Cortex of kidney (tissue), 1 donor: ENCODE data around the gene EPHA7.

ENCODE experiments used
- DNase-seq: peaks from one replicate; lab custom pipeline; 2025; lab: John Stamatoyannopoulos, UW

EPHA7 gene

DNA sequence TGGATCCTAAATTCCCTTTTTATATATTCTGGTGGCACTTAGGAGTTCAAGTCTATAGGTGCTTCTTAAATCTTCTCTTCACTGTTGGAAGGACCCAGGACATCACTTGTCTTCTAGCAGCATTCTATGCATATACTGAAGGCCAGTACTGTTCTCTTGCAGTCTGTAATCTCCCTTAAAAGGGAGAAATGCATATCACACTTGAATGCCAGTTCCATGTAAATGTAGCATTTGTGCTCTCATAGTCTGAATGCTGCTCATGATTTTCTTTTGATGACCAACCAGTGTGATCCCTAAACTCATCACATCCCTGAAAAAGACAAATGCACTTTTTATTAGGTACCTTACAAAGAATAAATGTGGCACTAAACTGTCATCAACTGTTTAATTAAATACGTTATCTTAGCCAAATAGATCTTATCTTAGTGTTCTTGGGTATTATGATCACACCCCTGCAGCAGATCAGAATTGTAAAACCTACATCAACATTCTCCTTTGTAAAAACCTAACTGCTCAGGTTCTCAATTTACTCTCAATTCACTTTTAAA is 176.1 kb downstream of the EPHA7 start:
- DNase-seq = no peak

DNA sequence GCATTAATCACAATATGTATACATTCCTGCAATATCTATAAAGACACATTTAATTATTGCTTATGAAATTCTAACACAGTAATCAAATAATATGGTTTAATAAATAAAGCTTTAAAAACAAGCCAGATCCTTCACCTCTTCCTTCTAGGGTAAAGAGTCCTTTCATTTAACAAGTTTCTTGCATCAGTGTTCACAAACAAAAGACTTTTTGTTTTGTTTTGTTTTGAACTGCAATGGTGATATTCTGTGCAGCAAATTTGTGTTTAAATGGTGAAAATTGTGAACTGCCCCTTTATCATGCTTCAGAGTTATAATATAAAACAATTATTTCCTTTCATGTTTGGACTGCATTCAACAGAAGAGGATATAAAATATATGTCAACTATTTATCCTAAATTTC is 177.3 kb downstream of the EPHA7 start:
- no peak for DNase-seq

DNA sequence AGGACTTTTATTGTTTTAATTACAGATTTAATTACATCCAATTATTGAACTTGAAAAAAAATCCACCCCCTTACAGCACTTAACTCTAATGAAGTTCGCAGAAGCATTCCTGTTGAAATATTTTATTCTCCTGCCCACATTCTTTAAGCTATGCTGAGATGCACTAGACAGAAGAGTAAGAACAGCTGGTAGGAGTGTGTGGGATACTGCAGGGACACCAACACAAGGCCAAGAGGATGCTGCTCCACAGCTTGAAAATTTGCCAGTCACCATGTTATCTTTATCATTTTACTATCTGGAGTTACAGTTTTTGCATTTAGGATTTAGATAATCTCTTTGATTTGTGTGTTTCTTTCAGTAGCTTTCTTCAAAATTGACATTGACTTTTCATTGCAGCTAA is 180.7 kb downstream of the EPHA7 start:
- no peak for DNase-seq

DNA sequence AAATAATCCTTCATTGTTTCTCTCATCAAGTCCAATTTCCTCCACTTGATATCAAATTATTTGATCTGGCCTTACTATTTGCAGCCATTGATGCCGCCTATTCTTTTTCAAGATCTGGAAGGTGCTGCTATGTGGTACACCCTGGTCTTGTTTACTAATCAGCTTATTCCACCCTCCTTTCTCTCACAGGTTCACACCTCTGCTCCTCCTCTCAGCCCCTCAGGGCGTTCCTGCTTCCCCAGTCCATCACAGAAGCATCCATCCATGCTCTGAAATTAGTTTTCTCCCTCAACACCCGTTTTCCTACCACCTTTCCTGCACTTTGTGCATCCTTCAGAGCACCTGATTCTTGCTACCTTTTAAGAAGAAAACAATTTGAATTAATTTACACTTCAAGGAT is 183.6 kb downstream of the EPHA7 start:
- DNase-seq = no peak

DNA sequence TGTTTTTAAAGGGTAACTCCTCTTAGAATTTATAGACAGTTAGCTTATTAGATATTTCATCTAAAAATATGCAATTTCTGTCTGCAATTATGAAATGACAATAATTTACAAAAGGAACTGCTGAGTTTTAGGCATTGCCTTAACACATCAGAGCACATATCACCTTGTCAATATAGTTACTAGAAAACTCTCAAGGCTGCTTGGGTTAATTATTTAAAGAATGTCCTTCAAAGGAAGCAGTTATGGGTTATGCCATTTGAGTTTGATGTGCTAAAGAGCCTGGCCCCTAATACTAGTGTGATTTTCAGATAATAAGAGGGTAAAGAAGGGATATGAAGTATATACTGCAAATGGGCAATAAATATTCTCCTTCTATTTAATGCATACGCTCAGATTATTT is 192.5 kb downstream of the EPHA7 start:
- DNase-seq = no peak

DNA sequence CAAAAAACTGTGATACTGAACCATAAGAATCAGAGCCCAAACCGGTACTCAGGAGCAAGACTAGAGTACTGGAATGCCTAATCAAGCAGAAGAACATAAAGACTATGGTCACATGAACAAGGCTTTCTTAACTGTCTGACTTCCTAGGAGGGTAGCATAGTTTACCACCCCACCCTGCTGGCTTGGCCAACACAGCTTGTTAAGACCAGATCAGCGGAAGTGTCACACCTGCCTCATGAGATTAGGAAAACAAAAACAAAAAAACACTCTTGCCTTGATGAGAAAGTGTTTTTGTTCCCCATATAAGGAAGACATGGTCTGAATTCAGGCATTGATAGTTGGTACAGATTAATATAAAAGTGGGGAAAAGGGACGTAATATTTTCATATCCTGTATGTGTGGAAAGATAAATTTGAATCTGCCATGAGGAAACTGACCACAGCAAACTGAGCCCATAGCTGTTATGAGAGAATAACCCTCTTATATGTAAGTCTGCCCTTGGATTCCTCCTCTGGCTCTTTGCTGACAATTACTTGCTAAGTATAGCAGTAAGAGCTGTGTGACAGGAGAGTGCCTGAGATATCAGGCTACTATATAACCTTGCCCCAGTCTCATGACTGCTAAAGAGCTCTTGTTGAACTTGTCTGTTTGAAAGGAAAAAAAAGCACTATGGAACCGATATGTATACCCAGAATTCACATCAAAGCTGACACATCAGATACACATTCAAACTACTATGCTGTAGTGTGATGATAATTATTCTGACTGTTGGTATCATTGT is 197.1 kb downstream of the EPHA7 start:
- no peak for DNase-seq

DNA sequence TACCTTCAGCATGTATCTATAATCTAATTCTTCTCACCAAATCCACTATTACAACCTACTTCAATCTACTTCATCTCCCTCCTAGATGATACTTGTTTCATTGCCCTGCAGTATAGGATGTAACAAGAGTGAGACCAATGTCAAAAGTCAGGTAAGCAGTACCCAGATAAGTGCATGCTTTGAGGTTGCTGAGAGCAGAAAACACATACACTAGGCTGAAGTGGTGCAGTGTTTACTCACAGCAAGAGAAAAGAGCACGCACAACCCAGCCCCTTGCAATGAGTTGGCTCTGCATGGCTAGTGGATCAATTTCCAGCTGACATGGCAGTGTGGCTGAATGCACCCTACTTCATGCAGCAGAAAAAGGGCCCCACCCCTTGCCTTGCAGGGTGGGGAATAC is 199.9 kb downstream of the EPHA7 start:
- no peak for DNase-seq

DNA sequence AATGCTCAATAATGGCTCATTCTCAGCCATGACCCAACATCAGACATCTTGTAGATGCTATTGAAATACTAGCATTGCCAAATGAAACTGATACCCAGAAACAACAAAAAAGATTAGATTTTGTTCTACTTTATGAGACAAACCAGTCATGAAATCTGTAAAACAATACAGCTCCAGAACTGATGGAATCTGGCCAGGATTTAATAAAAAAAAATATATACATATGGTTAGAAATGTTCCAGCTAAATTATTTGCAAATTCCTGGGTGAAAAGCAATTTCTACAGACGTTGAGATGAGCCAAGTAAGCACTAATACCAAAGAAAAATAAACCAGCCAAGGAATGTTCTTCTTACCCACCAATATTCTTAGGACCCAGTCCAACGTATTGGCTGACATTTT is 201.3 kb downstream of the EPHA7 start:
- no peak for DNase-seq

DNA sequence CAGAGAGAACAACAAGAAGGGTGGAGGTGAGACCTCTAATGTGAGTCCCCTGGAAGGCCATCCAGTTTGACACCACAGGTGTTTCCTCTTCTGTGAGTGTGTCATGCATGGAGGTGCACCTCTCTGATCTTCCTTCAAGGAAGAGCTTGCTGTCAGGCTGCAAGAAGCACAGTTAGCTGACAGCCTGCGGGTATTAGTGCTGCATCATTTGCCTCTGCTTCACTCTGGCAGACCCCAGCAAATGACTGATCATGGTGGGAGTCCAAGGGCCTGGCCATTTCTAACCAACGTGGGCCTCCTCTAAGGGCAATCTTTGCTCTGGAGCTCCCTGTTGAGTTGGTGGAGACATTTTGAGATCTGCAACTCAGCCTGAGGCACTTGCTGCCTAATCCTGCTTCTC is 206.3 kb downstream of the EPHA7 start:
- DNase-seq = no peak

DNA sequence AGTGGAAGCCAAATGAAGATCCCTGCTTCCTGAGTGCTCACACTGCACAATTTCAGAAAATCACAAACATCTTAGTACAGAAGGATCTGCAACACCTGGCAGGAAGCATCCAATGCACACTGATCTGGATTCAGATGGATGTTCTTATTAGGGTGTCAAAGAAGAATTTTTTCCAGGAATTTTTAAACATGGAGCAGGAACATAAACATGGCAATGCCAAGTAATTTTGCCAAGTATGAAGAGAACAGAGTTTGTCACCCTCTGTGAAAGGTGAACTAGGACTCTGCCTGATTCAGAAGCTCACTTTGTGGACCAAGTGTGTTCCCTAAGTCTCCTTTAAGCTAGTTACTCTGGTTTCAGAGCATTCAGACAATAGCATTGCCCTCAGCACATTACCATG is 208.5 kb downstream of the EPHA7 start:
- DNase-seq = no peak

DNA sequence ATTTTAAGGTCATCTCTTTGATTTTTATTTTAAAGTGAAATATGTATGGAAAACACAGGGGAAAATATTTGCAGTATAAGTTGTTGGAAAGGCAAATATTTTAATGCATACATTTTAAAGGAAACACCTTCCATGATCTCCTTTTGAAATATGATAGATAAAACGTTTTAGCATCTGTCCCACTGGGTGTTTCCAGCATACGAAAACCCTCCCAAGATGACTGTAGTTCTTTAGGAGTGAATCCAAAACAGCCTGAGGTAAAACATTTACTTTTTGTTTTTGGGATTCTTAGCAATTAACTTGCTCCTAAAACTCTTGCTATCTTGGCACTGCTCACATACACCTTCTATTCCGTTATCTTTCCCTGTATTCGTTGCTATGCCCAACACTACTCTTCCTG is 210.0 kb downstream of the EPHA7 start:
- no peak for DNase-seq

DNA sequence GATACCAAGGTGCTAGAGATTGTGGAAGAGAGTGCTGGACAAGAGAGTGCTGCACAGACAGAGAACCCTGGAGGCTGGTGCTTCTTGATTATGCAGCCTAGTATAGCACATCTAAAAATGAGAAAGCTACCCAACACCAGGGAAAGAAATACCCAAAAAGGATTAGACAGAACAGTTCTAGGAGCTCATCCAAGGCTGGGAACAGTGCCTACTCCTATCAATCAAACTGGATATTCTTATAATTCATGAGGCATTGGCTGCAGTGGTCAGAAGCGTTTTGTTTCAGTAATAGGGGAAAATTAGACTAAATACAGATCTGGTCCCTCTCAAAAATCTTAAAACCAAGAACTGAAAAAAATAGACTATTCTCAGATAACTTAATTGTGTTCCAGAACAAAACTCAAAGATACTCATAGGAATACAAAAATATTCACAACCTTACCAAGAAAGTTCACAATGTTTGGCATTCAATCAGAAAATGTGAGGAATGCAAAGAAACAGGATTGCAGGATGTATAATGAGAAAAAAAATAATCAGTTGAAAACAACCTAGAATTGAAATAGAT is 222.9 kb downstream of the EPHA7 start:
- no peak for DNase-seq

DNA sequence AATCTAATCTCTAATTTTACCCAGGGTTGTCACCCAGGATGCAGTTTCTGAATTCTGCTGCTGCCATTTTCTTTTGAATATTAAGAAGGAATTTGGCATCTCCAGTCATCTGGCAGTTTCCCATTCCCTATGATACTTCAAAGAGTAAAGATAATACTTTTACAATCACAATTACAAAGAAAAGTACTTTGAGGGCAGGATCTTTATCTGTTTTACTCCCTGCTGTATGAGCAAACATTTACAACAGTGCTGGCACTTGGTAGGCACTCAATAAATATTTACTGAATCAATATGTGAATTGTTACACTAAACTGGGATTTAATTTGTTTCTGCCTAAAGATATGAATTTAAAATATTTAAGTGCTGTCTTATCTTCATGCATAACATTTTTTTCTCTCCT is 224.9 kb downstream of the EPHA7 start:
- no peak for DNase-seq

DNA sequence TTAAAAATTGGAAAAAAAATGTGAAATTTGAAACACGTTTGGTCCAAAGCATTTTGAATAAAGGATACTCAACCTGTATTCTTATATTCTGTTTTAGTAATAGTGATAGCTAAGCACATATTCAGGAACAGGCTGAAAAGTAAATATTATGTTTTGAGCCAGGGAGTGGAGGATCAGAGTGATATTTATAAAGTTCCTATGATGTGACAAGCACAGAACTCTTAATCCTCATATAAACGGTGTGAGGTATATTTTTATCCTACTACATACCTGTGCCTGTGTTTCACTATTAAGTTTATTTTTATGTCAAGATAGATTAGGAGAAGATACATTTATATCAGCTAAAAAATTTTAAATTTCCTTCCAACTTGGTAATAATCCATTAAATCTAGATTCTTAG is 225.5 kb downstream of the EPHA7 start:
- no peak for DNase-seq
